G401 (cell line): Measurements from ENCODE around the gene USP9Y. TPM values are rescaled to one million over a fixed set of nuclear protein-coding genes. Genes with fewer than 3 reads are reported as not detected.

Experiments
- DNase-seq: peaks from one replicate; pipeline ENCODE4 v3.0.0-alpha.2; 2015; ENCODE audit warnings: low spot score
- in situ Hi-C: cut with HindIII; loops from 2 replicates; pipeline ENCODE4 v1.10.0; 2016; ENCODE audit warnings: low sequenced_read_pairs, mixed read lengths
- total RNA-seq: library from RNA; depleted of rRNA; stranded (reverse); fragments of >200 nt; shearing (Covaris generic); gene quantifications from 2 replicates; pipeline ENCODE4 v1.2.3, GENCODE V29; 2014

Gene USP9Y
- total RNA-seq, 1 experiment from 2014 or later, result 6.4 TPM

DNA sequence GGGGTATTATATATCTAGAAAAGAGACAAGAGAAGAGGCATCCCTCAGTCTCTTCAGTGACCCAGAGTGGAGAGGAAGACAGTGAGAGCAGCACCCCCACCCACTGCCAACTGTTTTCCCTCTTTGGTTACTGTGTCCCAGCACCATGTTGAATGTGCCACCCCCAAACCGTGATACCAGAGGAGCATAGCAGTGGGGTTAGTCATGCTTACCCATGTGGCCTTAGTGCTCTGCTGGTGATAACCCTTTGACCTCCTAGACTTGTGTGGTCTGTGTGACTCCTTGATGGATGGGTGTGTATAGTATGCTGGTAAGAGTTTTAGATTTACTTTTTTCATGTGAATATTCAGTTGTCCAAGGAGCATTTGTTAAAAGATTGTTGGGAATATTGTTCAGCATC is 48.3 kb downstream of the USP9Y start:
- DNase-seq, result no peak
- in situ Hi-C loops, result no loop called here

DNA sequence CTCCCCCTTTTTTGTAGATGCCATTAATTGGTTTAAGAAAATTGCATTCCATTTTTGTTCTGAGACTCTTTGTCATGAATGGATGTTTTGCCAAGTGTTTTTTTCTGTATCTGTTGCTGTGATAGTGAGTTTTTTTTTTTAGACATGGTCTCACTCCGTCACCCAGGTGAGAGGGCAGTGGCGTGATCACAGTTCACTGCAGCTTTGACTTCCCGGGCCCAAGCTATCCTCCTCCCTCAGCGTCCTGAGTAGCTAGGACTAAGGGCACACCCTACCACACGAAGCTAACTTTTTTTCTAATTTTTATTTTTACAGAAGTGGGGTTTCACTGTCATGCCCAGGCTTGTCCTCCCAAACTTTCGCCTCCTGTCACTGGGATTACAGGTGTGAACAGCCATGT is 51.8 kb downstream of the USP9Y start:
- DNase-seq, result no peak
- in situ Hi-C loops, result no loop called here

DNA sequence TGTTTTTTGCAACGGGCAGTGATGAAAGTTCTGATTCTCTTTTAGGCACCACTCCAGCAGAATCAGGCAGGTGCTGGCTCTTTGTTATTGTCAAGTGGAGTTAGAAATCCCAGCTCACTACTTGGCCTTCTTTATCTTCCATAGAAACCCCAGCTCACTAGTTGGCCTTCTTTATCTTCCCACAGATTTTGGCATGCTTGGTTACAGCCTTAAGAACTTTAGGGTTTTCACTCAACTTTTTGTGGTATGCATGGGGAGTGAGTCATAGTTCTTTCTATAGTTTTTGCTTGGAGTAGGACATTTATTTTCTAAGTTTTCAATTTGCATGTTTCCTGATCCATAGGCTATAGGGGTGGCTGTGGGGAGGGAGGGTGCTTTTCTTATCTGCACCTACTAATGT is 55.0 kb downstream of the USP9Y start:
- DNase-seq, result no peak
- in situ Hi-C loops, result no loop called here

DNA sequence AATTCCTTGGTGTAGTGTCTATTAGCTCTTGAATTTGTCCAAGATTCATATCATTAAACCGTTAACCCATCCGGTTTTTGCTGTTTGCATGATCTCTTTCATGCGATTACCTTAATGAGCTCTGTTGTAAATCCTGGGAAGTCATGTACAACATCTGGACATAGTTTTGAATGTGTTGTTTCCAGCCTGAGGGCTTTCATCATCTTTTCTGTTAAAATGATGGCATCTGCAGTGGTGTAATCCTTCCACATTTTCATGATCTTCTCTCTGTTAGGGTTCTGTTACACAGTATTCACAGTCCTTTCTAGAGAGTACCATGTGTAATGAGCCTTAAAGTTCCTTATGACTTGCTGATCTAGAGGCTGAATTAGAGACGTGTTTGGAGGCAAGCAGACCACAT is 64.9 kb downstream of the USP9Y start:
- no peak for DNase-seq
- in situ Hi-C loops, result no loop called here

DNA sequence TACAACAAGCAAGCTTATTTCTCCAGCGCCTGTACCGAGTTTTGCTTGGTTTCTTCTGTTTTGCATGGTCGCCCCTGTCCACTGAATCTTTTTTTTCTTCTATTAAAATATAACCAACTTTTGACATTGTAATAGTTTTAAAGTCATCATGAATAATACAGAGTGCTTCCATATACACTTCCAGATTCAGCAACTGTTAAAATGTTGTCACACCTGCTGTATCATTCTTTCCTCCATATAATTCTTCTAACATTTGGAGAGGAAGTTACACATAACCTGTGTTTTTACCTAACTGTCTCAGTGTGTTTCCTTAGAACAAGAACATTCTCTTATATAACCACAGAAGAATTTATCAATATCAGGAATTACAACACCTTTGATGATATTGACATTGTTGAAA is 83.5 kb downstream of the USP9Y start:
- in situ Hi-C loops, result no loop called here
- DNase-seq, result no peak

DNA sequence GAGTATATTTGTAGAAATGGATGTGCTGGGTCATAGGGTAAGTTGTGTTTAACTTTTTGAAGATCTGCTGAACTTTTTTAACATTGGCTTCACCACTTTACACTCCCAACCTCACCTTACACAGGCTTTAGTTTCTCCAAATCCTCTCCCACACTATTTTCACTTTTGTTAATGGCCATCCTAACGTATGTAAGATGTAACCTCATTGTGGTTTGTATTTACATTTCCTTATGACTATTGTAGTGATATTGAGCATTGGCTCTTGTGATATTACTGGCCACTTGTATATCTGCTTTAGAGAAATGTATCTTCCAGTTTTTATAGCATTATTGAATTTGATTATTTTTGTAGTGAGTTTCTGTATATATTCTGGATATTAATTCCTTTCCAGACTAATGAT is 93.0 kb downstream of the USP9Y start:
- DNase-seq, result no peak
- in situ Hi-C loops, result no loop called here

DNA sequence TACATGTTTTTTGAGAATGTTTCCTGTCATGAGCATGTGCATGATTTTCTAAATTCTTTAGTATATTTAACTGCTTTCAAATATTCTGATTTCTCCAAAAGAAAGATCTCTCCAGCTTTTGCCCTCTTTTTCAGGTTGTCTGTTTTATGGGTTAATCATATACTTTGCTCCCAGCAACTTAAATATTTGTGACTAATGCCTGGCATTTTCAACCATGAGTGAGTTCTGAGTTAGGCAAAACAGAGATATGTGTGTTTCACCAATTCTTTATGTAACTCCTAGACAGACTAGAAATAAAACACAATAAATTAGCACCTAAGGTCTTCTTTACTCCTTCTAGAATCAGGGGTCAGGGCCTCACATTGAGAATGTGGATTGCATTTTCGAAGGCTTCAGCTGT is 107.0 kb downstream of the USP9Y start:
- in situ Hi-C loops, result no loop called here
- no peak for DNase-seq

DNA sequence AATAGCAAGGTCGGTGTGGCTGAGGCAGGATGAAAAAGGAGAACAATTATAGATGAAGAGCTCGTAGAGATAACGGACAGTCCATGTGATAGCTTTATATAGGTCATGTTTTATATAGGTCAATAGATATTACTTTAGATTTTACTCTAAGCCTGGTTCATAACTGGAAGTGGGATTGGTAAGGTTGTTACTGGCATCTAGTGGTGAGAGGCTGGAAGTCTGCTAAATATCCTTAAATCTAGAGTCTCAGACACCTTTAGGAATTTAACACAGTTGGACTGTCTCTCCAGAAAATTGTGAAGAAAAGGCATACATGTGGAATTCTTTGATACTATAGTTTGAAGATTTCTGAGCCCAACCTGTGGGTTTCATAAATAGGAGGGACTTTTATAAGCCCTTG is 108.0 kb downstream of the USP9Y start:
- in situ Hi-C loops, result no loop called here
- peak; percentile 15 for DNase-seq

DNA sequence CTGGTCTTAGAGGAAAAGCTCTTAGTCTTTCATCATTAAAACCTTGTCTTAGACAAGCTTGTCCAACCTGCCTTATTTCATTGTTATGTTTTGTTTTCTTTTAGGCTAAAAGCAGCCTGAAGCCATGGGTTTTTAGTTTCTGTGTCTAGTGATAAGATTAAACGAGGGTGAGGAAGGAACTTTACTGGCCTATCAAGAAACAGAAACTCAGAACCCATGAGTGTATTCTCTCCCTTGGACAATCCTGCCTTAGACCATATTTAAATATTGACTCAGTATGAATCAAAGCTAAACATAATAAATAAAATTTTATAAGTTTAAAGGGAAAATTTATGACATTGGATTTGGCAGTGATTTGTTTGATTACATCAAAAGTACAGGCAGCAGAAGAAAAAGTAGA is 122.4 kb downstream of the USP9Y start:
- DNase-seq, result no peak
- in situ Hi-C loops, result no loop called here

DNA sequence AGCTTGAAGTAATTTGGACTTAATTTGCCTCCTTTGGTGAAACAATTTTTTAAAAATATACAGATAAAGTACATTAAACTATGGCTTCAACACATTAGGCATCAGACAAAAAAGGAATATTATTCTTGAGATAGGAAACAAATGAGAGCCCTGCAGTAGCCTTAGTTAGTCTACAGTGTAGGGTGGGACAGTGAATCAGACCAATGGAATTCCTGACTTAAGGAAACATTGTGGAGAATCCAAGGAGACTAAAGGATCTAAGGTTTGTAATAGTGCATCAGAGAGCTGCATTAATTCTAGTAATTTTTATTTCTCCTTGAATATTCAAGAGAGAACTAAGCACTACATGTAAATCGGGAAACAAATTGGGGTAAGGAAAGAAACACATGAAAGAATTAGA is 125.8 kb downstream of the USP9Y start:
- DNase-seq, result no peak
- in situ Hi-C loops, result no loop called here

DNA sequence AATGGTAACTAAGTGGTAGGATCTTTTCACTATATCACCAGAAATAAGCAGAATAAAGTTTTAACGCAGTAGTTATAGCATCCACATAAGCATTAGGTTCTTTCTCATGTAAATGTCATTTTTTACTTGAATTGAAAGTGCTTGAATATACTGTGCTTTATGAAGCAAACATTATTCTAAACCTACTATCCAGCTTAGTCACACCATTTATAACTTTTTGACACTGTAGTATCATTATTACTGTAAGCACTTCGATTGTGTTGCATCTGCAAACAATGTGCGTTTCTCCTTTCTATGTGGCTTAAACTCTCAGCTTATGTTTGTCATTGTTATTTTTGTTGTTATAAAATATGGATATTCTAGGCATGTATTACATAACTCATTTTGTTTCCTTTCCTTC is 132.3 kb downstream of the USP9Y start:
- no peak for DNase-seq
- in situ Hi-C loops, result no loop called here

DNA sequence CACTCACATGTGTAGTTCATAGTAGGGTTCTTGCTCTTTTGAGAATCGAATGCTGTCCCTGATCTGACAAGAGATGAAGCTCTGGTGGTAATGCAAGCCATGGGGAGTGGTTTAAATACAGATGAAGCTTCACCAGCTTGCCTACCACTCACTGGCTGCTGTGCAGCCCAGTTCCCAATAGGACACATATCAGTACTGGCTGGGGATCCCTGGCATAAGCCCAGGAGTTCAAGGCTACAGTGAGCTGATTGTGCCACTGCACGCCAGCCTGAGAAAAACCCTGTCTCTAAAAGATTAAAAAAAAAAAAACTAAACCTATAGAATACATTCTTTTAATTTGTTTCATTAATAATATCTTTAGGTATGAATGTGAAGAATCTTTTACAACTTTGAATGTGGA is 136.5 kb downstream of the USP9Y start:
- DNase-seq, result no peak
- in situ Hi-C loops, result no loop called here

DNA sequence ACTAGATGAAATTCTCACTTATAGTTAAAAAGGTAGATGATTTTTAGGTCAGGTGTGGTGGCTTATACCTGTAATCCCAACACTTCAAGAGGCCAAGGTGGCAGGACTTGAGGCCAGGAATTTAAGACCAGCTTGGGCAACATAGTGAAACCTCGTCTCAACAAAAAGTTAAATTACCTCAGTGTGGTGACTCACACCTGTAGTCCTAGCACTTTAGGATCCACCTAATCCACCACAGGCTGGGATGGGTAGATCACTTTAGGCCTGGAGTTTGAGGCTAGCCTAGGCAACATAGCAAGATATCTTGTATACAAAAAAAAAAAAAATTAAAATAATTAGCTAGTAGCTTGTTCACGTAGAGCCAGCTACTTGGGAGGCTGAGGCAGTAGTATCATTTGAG is 140.3 kb downstream of the USP9Y start:
- DNase-seq, result no peak
- in situ Hi-C loops, result no loop called here

DNA sequence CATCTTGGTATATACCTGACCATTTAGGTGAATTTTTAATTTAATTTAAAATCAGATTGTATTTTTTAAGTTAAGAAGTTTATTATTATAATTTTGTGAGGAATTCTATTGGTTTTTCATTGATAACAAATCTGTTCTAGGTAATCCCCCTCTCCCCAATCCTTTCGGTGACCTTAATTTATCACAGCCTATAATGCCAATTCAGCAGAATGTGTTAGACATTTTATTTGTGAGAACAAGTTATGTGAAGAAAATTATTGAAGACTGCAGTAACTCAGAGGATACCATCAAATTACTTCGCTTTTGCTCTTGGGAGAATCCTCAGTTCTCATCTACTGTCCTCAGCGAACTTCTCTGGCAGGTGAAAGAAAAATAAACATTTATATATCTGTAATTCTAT is 145.8 kb downstream of the USP9Y start:
- in situ Hi-C loops, result no loop called here
- DNase-seq, result no peak

DNA sequence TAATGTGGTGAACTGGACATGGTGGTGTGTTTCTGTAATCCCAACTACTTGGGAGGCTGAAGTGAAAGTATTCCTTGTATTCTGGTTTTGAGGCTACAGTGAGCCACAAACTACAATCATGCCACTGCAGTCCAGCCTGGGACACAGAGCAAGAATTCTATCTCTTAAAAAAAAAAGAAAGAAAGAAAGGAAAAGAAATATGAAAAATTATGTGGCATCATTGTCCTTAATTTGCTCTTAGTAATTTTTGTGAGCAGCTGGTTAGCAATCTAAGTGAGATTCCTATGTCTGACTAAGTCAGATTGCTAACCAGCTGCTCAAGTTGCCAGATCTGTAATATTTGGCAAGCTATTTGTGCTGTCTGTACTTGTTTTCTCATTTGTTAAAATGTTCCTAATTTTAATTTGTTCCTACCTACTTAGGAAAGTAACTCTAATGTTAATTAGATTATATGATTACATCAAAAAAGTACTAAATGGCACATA is 154.8 kb downstream of the USP9Y start:
- in situ Hi-C loops, result no loop called here

DNA sequence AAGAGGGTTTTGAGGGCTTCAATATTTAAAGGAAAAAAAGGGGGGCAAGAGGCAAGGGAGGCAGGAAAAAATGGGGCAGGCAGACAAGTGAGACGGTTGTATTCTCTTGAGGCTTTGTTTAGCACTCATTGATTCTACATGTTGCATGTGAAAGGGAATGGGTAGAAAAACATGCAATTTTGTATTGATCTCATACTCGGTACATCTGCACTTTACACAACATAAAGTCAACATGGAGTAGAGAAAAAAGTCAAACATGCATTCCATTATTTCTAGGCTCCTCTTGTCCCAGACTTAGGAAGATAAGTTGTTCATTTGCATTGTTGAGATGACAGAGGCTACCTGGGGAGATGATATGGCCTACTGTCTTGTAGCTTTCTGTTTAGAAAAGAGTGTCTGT is 166.9 kb downstream of the USP9Y start:
- in situ Hi-C loops, result no loop called here
- DNase-seq, result no peak

More for the DNA sequence above, 154.8 kb downstream of the USP9Y start:
- no peak for DNase-seq

DNA sequence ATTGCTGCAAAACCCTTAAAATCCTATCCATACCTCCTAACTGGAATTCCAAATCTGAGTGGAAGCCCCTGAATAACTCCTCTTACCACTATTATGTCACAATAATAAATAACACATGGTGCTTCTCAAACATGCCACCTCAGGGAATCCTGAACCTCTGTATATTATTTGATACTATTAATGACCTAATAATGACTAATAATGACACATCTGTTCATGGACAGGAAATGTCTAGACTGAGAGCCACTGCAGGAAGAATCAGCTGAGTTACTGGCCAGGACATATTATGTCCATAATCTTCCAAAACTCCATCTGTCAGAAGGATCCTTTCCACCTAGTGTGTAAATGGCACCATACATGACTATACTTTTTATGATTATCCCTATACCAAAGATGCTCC is 195.9 kb downstream of the USP9Y start:
- no peak for DNase-seq
- in situ Hi-C loops, result no loop called here

DNA sequence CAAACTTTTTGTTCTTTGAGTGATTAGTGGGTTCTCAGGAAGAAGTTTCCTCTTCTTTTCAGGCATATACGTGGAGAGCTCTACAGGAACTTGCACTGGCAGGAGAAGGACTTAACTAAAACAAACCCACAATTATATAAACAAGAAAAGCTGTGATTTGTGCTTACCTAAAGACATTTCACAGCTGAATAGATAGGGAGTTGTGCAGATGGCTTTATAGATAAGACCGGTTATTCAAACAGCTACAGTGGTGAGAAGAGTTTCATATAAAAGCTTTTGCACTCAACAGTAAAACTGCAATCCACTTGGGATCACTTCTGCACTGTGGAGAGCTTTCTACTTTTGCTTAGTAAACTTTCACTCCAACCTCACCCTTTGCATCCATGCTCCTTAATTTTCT is 197.6 kb downstream of the USP9Y start:
- in situ Hi-C loops, result no loop called here
- DNase-seq, result no peak

DNA sequence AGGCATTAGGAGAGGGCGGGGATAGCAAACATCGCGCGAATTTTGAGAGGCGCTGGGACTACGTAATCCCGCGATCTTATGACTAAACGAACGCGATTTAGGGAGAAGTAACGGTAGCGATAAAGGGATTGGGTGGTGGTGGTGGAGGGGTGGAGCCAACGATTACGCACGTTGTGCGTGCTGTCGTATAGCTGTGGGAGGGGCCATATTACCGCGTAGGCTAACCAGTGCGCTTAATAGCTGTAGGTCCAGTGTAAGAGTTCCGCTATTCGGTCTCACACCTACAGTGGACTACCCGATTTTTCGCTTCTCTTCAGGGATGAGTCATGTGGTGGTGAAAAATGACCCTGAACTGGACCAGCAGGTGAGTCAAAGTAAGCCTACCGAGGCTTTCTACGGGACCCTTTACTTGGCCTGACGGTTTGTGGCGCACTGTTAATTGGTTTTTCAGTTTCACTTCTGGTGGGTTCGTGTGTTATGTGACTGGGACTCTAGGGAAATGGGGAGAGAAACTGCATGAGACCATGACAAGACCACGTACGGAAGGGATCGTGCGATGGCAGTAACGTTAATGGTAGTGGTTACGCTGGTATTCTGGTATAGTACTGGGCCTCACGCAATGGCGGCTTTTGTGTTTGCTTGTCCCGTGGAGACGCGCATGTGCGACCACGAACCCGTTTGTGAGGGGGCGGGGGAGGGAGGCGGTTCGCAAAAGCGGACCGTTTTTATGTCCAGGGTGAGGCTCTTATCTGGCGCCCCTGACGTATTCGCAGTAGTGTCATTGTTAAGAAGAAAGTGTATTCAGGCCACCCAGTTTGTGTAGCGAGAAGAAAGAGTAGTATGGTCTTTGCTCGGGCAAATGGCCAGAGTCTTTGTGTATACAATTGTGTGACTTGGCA is 203.8 kb downstream of the USP9Y start, which contains the start of gene DDX3Y:
DDX3Y (plus strand) TSS at position 251 of the 899 bp plus-strand sequence; CDS start at position 320, 69 bp downstream.
- in situ Hi-C loops, result no loop called here
- peak; percentile 95 for DNase-seq

DNA sequence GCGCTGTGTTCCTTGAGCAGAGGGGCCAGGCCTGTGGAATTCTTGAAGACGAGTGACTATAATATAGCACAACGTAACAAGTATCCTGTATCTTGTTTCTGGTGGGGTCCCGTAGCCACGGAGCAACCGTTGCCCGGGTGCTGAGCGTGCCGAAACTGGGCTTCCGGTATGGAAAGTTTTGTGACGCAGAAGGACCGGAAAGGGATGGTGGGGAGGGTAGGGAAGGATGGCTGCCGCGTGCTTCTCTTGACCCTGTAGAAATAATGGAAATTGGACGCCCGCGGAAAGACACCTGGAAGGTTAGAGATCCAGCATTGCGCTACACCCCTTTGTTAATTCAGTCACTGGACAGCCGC is 204.5 kb downstream of the USP9Y start:
- in situ Hi-C loops, result no loop called here
- DNase-seq, result peak; percentile 65

DNA sequence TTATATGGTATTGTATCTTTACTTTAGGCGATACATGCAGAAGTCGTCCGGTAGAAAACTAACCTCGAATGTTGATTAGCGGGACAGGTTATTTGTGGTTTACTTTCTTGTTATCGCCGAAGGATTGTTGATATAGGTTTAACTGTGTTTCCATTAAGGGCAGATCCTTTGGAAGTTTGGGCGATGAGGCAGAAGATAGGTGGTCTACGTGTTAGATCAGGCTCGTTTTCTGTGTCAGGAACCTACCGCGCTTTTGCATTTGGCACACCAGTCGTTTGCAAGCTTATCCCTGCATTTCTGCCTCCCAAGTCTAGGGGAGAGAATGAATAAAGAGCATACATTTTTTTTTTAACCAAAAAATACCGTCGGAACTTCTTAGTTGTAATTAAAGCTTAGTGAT is 204.9 kb downstream of the USP9Y start:
- in situ Hi-C loops, result no loop called here
- DNase-seq, result peak; percentile 11
